AG10803 (cell line): ENCODE results near the gene MYL2.
A peak's percentile ranks its signal among the peaks of the same experiment; 100 is the strongest.

Source experiments
- DNase-seq: peaks from one replicate; pipeline ENCODE4 v3.0.0; 2010; ENCODE audit warnings: low read depth
- H3K4me3 ChIP-seq: 2 replicates; pipeline ENCODE4 v1.5.1; 2011; ENCODE audit warnings: mild to moderate bottlenecking, low read length, control low read depth
- TF ChIP-seq, protein P1 (sequence below): conservative IDR thresholded peaks from 2 replicates; pipeline ENCODE4 v1.5.1; 2011; ENCODE audit warnings: mild to moderate bottlenecking, low read length, control low read depth, inconsistent platforms

Gene MYL2

DNA sequence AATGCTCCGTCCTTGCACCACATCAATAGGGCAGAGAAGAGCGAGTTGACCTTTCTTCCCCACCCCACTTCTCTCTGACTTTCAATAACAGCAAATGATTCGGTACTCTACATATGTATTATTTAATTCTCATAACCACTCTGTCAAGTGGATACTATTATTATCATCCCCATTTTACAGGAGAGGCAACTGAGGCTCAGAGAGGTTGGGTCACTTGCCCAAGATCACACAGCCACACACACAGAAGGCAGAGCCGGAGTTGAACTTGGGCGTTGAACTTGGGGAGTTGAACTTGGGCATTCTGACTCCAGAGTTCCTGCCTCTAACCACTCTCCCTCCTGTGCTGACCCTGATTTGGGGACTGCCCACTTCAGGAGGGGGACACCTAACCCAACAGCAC, 659 bp downstream of the MYL2 start:
- no peak overlapping the region for H3K4me3 ChIP-seq
- no peak for DNase-seq
- TF ChIP-seq, protein P1, sequence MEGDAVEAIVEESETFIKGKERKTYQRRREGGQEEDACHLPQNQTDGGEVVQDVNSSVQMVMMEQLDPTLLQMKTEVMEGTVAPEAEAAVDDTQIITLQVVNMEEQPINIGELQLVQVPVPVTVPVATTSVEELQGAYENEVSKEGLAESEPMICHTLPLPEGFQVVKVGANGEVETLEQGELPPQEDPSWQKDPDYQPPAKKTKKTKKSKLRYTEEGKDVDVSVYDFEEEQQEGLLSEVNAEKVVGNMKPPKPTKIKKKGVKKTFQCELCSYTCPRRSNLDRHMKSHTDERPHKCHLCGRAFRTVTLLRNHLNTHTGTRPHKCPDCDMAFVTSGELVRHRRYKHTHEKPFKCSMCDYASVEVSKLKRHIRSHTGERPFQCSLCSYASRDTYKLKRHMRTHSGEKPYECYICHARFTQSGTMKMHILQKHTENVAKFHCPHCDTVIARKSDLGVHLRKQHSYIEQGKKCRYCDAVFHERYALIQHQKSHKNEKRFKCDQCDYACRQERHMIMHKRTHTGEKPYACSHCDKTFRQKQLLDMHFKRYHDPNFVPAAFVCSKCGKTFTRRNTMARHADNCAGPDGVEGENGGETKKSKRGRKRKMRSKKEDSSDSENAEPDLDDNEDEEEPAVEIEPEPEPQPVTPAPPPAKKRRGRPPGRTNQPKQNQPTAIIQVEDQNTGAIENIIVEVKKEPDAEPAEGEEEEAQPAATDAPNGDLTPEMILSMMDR = no peak

DNA sequence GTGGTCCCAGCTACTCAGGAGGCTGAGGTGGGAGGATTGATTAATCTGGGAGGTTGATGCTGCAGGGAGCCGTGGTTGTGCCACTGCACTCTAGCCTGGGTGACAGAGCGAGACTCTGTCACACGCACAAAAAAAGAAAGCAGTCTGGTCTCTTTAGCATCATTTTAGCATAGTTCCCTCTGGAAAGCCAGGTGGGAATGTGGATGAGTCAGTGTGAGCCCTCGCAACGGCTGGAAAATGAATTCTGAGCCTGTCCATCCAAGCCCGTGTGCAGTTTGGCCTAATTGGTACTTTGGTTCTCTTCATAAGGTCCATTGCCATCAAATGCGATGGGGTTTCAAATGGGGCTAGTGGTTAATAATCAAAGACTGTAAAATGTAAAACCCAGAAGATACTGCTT, 2.4 kb downstream of the MYL2 start:
- H3K4me3 ChIP-seq = no peak overlapping the region
- no peak for DNase-seq
- TF ChIP-seq, protein P1 = no peak

DNA sequence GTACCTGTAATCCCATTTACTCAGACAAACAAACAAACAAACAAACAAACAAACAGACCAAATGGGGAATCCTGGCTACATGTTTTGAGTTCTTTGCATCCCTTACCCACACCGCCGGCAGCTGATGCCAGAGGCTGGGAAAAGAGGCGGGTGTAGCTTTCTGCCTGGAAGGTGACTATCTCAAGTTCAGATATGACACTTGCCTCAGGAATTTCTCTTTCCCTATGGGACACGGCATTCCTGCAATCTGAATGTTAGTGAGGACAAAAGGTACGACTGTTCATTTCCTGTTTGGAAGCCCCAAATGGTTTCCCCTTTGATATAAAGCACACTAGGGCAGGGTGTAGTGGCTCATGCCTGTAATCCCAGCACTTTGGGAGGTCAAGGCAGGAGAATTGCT, 2.9 kb downstream of the MYL2 start:
- DNase-seq = peak; percentile 26
- TF ChIP-seq, protein P1 = no peak
- H3K4me3 ChIP-seq = no peak overlapping the region

DNA sequence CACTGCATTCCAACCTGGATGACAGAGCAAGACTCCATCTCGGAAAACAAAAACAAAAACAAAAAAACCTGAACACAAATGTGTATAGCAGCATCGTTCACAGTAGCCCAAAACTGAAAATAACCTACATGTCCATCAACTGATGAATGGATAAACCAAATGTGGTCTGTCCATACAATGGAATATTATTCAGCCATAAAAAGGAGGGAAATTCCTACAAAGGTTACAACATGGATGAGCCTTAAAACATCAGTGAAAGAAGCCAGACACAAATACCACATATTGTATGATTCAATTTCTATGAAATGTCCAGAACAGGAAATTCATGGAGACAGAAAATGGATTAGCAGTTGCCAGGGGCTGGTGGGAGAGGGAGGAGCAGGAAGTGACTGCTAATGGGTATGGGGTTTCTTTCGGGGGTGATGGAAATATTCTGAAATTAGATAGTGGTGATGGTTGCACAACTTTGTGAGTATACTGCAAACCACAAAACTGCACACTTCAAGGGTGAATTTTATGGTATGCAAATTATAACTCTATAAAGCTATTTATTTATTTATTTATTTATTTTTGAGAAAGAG, 4.0 kb downstream of the MYL2 start:
- TF ChIP-seq, protein P1 = no peak
- DNase-seq = no peak
- no peak overlapping the region for H3K4me3 ChIP-seq

DNA sequence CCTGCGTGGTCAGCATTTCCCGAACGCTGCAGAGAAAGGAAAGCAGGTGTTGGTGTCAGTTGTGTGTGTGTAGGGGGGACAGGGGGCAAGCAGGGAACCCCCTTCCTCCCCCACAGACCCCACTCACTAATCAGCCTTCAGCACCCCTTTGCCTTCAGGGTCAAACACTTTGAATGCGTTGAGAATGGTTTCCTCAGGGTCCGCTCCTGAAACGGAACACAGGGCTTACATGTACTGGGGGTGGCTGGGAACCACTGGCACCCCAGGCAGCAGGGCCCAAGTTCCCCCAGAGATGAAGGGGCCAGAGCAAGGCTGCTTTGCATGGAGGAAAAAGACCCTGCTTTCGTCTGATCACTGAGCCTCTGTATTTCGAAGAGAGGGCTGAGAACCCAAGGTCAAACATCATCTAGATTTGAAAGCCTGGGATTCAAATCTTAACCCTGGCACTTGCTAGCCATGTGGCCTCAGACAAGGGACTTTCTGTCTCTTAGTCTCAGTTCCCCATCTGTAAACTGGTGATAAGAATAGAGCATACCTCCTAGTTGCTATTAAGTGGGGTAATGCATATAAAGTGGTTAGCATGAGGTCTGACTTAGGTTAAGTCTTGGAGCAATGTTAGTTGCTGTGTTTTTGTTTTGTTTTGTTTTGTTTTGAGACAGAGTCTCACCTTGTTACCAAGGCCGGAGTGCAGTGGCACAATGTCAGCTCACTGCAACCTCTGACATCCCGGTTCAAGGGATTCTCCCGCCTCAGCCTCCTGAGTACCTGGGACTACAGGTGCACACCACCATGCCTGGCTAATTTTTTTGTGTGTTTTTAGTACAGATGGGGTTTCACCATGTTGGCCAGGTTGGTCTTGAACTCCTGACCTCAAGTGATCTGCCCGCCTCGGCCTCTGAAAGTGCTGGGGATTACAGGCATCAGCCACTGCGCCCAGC, 7.0 kb downstream of the MYL2 start:
- TF ChIP-seq, protein P1 = no peak
- no peak for DNase-seq
- H3K4me3 ChIP-seq = no peak overlapping the region

DNA sequence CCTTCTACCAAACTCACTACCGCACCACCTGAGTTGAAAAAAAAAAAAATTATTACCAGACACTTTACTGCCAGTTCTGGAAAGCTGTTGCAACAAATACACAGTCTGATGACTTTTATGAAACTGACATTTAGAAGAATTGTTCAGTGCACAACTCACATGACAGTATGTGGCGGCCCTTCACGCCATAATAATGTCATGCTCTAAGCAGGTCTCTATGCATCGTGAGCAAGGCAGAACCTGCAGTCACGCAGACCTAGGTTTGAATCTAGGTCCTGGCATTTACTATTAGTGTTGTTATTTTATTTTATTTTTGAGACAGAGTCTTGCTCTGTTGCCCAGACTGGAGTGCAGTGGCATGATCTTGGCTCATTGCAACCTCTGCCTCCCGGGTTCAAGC, 8.1 kb downstream of the MYL2 start:
- DNase-seq = no peak

More for the DNA sequence above, 8.1 kb downstream of the MYL2 start:
- TF ChIP-seq, protein P1 = no peak
- H3K4me3 ChIP-seq = no peak overlapping the region
